Cardiac septum (tissue), 1 donor: ENCODE data around the gene SZRD1. TPM values are rescaled to one million over a fixed set of nuclear protein-coding genes. Genes with fewer than 3 reads are reported as not detected.
A peak's percentile ranks its signal among the peaks of the same experiment; 100 is the strongest.
"Not testable (repeated sequence)": the region's sequence is repeated elsewhere in the genome, so short reads cannot be mapped to it uniquely, and the experiment has no call there.

Source experiments
- DNase-seq: peaks from one replicate; pipeline ENCODE4 v3.0.0-alpha.2; 2020; ENCODE audit warnings: low spot score
- intact Hi-C: fragments of 100-400 bp; cut with DNase I; formaldehyde crosslinking; loops from one replicate; pipeline ENCODE4 v1.14.0; 2022
- long read RNA-seq: library from polyadenylated mRNA; unstranded; transcript quantifications from one replicate; pipeline ENCODE4 v2.0.0, GENCODE V29; 2021
- total RNA-seq: library from RNA; stranded (reverse); fragmentation: NEBNext Ultra II Directional; extraction: Animal tissue kit (Norgen Biotek cat#: 25700); gene quantifications from one replicate; pipeline ENCODE4 v1.2.1, GENCODE V29; 2021
- donor health status: DM: no; HTN: no; CAD: no.

The SZRD1 gene, protein sequence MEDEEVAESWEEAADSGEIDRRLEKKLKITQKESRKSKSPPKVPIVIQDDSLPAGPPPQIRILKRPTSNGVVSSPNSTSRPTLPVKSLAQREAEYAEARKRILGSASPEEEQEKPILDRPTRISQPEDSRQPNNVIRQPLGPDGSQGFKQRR
- 101 TPM for total RNA-seq
- long read RNA-seq, transcript SZRD1-210 (3 exons, 3,401 nt): minor isoform, 17 of 95 reads
- long read RNA-seq, transcript SZRD1-201 (4 exons, 3,636 nt): minor isoform, 11 of 95 reads
- long read RNA-seq, transcript SZRD1-203 (4 exons, 892 nt): minor isoform, 8 of 95 reads
- long read RNA-seq, transcript SZRD1-202 (3 exons, 3,447 nt): major isoform, 18 of 95 reads
- long read RNA-seq, partial matches to known transcripts: 18 of 95 reads
- long read RNA-seq, other reads (novel, unspliced or antisense): 23 of 95 reads

DNA sequence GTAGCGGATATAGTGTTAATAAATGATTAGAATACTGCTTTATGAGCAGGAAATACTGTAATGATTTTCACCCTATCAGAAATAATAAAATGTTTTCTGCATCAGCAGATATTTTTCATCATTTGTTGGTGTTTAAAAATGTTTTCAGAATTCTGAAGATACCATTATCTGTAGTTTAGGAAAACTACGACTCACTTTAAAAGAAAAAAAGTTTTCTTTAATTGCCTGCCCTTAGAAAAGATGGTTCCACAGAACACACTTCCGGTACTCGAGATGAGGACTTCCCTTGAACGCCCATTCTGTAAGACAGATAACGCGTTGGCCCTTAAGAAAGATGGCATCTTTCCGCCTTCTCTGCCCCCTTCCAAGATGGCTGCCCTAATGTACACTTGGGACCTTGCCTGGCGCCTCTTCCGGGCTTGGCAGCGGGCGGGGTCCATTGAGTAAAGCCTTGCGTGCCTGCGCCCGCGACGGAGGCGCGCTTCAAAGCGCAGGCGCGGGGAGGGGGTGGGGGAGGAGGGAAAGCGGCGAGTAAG, at the start of gene SZRD1:
SZRD1 (plus strand) TSS at position 521 of the 536 bp plus-strand sequence. CDS start 16 bp downstream, outside the sequence.
- intact Hi-C loops: loop anchor here (1.0 to 5.0 kb wide), 4 partner anchors 14 to 184 kb away; partner anchors contain the start of genes CPLANE2, FBXO42 and NECAP2
- DNase-seq: peak; percentile 98

DNA sequence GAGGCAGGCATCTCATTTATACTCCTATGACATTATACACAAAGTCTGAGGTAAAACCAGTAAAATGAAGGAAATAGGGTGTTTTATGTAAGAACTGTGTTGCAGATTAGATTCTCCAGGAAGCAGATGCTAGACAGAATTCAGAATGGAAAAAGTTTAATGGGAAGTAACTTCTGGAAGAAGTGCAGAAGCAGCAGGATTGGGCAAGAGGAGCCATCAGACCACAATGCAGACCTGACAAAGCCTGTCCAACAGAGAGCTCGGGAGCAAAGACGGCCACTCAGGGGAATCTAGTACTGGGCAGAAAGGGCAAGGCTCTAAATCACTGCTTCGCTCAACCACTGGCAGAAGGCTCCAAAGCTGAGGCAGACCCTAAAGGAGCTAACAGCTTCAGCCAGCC, 48.5 kb upstream of the SZRD1 start:
- intact Hi-C loops: no loop called here
- DNase-seq: no peak

DNA sequence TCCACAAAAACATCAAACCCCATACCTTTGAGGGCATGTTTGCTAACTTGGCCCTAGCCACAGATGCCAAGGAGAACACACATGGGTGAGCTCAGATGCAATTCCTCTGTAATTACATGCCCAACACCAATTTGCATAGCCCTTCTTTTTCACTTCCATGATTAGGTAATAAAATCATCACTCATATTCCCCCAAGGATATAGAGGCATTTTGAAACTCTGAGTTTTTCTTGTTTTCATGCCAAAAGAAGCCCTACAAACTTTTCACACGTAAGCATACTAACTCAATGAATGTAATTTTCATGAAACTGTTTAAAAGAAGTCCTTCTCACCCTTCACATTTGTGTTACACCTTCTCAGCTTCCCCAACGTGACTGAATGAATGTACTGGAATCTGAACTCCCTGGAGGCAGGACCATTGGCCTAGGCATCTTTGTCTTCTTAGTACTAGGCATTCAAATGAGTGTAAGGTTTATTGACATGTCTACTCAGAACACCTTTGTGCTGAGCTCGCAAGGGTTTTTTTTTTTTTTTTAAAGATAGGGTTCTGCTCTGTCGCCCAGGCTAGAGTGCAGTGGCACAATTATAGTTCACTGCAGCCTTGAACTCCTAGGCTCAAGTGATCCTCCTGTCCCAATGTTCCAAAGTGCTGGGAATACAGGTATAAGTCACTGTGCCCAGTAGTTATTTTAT, 45.7 kb upstream of the SZRD1 start:
- intact Hi-C loops: no loop called here
- no peak for DNase-seq

DNA sequence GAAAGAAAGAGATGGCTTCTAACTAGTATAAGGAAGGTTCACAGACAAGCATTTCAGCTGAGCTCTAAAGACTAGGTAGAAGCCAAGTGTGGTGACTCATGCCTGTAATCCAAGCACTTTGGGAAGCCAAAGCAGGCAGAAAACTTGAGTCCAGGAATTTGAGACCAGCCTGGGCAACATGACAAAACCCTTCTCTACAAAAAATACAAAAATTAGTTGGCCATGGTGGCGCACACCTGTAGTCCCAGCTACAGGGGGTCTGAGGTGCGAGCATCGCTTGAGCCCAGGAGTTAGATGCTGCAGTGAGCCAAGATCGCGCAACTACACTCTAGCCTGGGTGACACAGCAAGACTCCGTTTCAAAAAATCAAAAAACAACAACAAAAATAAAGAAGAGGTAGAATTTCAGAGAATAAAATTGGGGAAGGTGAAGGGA, 42.6 kb upstream of the SZRD1 start:
- DNase-seq: no peak

DNA sequence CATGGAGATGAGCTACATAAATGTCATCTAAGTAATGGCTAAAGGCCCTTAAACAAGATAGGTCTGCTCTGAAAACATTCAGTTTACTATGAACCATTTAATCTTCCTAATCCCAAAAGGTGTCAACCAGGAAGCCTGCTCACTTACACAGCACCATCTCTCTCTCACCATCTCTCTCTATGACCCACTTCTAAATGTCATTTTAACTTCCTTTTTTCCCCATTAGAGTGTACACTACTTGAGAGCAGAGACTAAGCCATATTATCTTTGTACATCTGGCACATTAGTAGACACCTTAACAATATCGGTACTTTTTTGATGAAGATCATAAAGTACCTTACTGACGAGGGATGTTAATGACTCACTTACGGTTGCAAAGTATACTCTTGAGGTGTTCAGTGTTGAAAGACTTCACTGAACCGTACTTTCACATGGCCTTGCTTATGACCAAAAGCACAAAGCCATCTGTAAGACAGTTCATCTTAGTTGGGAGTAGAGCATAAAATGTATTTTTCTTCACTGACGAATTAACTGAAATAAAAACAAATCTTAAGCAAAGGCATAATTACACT, 40.1 kb upstream of the SZRD1 start:
- DNase-seq: no peak

More for the DNA sequence above, 42.6 kb upstream of the SZRD1 start:
- intact Hi-C loops: no loop called here

DNA sequence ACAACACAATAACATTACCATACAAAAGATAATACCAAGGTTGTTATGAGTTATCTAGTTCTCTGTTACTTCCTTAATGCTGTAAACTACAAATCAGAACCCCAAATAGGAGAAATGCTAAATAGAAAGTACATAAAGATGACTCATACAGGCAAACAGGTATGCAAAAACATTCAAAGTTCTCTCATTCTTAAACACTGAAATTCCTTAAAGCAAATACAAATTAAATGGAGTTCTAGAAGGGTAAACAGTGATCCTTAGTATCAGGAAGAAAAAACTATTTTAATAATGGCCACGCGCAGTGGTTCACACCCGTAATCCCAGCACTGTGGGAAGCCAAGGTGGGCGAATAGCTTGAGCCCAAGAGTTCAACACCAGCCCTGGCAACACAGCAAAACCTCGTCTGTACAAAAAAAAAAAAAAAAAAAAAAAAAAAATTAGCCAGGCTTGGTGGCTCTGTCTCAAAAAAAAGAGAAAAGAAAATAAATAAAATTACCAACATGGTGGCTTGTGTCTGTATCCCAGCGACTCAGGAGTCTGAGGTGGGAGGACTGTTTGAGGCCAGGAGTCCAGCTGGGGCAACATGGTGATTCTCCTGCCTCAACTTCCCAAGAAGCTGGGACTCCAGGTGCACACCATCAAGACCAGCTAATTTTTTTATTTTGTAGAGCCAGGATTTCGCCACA, 32.2 kb upstream of the SZRD1 start:
- intact Hi-C loops: no loop called here
- DNase-seq: no peak

More for the DNA sequence above, 40.1 kb upstream of the SZRD1 start:
- intact Hi-C loops: no loop called here

DNA sequence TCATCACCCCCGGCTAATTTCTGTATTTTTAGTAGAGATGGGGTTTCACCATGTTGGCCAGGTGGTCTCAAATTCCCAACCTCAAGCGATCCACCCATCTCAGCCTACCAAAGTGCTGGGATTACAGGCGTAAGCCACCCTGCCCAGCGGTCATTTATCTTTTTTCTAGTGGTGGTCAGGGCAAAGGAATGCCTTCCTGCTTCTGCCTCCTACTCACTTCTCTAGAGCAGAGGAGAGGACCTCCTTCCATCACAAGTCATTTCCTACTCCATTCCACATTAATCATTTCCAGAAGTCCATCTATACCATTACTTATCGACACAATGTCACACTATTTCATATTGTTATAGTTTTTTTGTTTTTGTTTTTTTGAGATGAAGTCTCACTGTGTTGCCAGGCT, 28.1 kb upstream of the SZRD1 start:
- no peak for DNase-seq
- intact Hi-C loops: no loop called here

DNA sequence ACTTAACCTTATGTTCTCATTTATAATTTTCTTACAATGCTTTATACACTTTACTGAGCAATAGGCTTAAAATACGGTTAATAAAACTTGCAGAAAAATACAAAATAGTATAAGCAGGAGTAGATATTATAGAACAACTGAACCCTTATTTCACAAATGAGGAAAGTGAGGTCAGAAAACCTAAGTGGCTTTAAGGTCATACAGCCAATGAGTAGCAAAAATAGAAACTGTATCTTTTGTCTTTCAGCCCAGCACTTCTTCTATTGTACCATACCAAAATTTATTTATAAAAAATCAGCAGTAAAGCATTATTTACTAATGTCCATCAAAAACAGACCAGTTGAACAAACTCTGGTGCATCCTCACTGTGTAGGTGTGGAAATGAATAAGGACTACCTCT, 26.4 kb upstream of the SZRD1 start:
- intact Hi-C loops: no loop called here
- DNase-seq: no peak

DNA sequence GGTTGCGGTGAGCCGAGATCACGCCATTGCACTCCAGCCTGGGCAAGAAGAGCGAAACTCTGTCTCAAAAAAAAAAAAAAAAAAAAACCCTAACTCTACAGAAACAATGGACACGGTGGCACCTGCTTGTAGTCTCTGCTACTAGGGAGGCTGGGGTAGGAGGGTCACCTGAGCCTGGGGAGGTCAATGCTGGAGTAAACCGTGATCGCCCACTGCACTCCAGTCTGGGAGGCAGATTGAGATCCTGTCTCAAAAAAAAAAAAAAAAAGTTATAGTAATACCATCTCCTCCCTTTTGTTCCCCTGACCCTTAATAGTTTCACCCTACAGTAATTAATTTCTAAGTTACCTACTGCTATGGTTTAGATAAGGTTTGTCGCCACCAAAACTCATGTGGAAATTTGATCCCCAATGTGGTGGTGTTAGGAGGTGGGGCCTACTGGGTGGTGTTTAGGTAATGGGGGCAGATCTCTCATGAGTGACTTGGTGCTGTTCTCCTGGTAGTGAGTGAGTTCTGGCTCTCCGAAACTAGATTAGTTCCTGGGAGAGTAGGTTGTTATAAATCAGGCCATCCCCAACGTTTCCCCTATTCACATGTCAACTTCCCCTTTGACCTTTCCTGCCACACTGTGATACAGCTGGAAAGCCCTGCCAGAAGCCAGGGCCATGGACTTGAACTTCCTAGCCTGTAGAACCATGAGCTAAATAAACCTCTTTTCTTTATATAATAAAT, 24.5 kb upstream of the SZRD1 start:
- DNase-seq: no peak
- intact Hi-C loops: no loop called here

DNA sequence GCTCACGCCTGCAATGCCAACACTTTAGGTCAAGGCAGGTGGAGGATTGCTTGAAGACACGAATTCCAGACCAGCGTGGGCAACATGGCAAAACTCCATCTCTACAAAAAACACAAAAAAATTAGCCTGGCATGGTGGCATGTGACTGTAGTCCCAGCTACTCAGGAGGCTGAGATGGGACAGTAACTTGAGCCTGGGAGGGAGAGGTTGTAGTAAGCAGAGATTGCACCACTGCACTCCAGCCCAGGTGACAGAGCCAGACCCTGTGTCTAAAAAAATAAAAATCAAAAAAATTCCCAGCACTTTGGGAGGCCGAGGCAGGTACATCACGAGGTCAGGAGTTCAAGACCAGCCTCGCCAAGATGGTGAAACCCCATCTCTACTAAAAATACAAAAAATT, 23.8 kb upstream of the SZRD1 start:
- intact Hi-C loops, DNase-seq: not testable (repeated sequence)

DNA sequence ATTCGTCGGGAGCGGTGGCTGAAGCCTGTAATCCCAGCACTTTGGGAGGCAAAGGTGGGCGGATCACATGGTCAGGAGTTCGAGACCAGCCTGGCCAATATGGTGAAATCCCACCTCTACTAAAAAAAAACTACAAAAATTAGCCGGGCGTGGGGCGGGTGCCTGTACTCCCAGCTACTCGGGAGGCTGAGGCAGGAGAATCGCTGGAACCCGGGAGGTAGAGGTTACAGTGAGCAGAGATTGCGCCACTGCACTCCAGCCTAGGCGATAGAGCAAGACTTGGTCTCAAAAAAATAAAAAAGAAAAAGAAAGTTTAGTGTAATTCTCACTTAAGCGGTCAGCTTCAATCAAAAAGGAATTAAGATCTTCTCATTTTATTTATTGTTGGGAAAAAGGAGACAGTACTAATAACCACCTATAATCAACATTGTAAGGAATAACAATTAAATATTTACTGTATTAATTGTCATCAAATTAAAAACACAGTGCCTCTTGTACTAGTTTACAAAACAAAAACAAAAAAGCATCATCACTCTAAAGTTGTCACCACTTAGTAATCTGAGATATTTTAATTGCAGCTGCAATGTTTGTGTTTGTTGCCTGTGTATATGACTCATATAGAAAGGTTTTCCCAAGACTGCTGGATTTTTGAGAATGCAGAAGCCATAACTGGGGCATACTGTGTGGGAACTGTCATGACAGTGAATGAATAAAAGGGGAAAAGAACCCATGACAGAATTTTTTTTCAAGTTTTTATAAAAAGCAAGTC, 18.4 kb upstream of the SZRD1 start:
- intact Hi-C loops: no loop called here
- no peak for DNase-seq

DNA sequence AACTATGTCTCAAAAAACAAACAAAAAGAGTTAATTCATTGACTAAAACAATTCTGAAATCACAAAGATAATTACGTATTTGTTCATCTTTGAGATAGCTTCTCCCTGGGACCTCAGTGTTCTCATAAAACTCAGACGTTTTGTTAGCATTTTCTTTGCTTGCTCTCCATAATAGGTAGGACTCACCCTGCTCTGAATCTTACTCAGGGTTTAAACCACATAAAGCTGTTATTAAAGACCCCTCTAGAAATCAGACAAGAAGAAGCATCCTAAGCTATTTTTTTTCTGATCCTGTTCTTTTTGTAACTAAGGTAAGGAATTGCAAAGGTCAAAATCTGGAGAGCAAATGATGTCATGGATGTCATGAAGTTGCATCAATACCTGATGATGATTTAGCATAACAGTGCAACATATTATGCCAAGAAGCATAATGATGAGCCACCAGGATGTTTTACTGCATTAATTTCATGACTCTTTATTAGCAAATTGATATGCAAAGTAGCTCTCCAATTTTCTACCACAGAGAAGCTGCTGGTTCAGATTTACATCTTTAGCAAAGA, 17.1 kb upstream of the SZRD1 start:
- intact Hi-C loops: loop anchor here (5.0 kb wide), 1 partner anchor 103 kb away; no protein-coding TSS in a partner anchor

DNA sequence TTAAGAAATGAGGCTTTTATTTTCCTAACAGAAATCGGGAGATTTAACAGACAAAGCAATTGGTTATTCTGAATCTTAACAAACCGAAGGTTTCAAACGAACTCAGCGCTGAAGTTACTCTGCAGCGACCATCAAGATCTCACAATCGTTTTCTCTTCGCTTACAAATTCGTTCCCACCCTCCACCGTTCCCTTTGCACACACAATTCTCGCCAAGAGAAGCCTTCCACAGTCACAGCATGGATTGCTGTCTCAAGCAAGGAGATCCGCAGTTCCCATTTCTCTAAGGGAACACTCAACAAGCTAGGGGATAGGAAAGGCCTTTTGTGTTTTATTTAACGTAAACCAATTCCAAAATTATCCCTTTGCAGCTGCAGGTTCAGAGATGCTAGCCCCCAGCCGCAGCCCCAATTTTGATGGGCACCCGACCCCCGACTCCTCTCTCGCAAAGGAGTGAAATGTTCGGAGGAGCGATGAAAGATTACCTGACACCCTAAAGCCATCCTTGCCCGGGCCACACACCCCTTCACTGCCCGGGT, 15.5 kb upstream of the SZRD1 start:
- intact Hi-C loops: loop anchor here (5.0 kb wide), 1 partner anchor 104 kb away; no protein-coding TSS in a partner anchor

More for the DNA sequence above, 17.1 kb upstream of the SZRD1 start:
- DNase-seq: no peak

DNA sequence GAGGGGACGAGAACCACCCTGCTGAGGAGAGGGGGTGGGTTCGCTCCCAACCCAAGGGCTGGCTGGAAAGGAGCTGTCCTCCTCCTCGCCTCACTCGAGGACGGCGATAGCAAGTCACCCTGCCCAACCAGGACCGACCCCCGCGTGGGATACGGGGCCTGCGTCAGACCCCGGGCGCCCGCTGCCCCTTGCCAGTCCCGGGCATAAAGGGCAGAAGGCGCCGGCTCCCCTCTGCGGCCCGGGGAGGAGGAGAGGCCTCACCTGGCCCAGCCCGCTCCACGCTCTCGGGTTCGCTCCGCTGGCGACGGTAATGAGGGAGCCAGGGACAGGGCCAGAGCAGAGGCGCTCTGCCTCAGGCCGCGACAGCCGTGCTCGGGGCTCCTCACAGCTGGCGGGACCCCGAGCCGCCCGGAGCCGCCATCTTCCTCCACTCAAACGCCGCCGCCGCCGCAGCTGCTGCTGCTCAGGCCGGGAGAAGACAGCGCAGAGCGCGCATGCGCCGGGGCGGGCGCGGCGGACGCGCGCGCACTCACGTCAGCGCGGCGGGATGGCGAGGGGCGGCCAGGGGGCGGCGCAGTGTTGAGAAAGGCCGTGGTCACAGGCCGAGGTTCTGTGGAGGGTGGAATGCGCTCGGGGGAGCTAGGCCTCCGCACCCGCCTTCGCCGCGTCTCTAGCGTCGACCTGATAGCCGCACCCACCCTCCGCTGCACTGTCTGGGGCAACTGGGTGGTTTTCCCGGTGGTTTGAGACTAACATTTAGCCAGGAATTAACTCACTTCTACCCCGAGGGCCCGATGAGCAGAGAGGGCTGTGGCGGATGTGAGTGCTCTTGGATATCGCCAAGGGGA, 14.8 kb upstream of the SZRD1 start, which contains the start of gene FBXO42:
FBXO42 (minus strand) TSS at position 487 of the 848 bp plus-strand sequence. CDS start 37,062 bp downstream, outside the sequence.
- intact Hi-C loops: loop anchor here (2.0 to 5.0 kb wide), 2 partner anchors 15 to 105 kb away; partner anchors contain the start of gene SZRD1
- DNase-seq: peak; percentile 96

More for the DNA sequence above, 15.5 kb upstream of the SZRD1 start:
- no peak for DNase-seq

DNA sequence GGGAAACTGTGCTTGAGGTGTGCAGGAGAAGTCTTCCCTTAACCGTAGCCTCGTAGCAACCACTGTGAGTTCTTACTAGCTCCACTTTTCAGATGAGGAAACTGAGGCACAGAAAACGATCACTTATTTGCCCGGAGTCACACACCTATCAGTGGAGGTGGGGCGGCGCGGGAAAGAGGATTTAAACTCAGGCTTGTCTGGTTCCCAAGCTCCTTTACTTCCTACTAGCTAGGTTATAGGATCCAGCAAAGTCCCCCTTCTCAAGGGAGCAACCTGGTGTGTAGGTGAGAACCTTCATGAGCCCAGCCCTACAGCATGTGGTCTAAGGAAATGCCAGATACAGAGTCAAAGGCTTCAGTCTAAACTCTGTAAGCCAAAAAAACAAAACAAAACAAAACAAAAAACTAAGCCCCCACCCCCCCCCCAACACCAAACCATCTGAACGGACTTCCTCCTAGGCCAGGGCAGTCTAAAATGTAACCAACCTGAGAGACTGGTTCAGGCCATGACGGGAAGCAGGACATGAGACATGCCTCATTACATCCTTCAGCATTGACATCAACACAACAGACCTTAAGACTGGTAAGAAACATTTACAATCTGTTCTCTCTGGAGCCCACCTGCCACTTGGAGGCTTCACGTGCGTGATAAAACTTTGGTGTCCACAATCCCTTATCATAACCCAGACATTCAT, 14.1 kb upstream of the SZRD1 start:
- DNase-seq: no peak
- intact Hi-C loops: loop anchor here (2.0 to 5.0 kb wide), 2 partner anchors 14 to 106 kb away; partner anchors contain the start of gene SZRD1

DNA sequence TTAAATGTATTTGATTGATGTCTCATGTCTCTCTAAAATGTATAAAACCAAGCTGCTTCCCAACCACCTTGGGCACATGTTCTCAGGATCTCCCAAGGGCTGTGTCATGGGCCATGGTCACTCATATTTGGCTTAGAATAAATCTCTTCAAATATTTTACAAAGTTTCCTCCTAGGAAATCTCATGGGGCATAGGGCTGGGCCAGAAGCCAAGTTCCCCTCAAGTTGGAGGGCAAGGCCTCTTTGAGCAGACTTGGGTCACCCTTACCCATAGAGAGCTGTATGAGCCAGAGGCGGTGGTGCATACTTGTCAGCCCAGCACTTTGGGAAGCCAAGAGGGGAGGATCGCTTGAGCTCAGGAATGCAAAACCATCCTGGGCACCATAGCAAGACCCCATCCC, 12.4 kb upstream of the SZRD1 start:
- intact Hi-C loops: loop anchor here (5.0 kb wide), 1 partner anchor 107 kb away; no protein-coding TSS in a partner anchor
- no peak for DNase-seq
